ENCODE measurements around the gene CLEC7A. TPM values are rescaled to one million over a fixed set of nuclear protein-coding genes. Genes with fewer than 3 reads are reported as not detected.

Gene CLEC7A
- total RNA-seq, 2 donors from 2014 or later: 5.7 TPM; not detected in 1

DNA sequence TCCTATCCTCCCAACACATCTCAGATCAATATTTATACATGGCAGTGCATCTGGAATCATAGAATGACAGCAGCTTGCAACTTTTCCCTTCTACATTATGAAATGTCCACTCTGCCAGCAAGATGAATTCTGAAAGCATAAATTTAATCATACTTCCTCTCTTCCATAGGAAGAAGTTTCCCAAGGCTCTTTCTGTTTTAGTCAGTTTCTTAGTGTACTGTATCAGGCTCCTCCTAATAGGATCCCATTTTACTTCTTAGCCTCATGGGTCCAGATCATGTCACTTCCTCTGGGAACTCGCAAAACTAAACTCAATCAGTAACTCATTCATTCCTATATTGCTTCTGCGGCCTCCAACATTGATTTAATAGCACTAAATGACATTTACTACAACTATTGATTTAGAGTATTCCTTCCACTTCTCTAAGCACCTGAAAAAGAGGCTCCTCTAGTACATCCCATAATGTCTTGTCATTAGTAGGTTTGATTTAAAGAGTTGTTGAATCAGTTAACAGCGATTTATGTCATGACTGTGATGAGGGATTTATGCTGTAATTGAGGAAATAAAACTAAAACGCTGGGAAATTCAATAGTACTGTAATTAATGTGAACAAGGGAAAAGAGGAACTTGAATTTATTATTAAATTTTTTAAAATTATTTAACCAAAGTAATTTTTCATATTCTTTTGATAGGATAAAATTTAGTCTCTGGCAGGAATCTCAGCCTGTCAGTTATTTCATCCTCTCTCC lies 35.2 kb downstream of the CLEC7A start:
- no peaks in the 10 kb centered on the region for H3K9me3 ChIP-seq
- H3K4me3 ChIP-seq: no peak overlapping the region
- 41 to 51% methylated on average over 4 of the region's 4 CpGs for WGBS, 2 donors
- H3K27ac ChIP-seq: peak overlapping the region in 1 of 4 donors; percentile 37
- no peaks in the 10 kb centered on the region for H3K4me1 ChIP-seq
- no peaks in the 10 kb centered on the region for H3K36me3 ChIP-seq (replicated peaks in 1 of 2; ENCODE audit: insufficient read depth in 1 of 2, low read depth in 2 of 2)
- no peak for ATAC-seq
- H3K27me3 ChIP-seq: no peaks in the 10 kb centered on the region
- intact Hi-C loops (cut with DNase I): no loop called here
- TF ChIP-seq, protein P1, sequence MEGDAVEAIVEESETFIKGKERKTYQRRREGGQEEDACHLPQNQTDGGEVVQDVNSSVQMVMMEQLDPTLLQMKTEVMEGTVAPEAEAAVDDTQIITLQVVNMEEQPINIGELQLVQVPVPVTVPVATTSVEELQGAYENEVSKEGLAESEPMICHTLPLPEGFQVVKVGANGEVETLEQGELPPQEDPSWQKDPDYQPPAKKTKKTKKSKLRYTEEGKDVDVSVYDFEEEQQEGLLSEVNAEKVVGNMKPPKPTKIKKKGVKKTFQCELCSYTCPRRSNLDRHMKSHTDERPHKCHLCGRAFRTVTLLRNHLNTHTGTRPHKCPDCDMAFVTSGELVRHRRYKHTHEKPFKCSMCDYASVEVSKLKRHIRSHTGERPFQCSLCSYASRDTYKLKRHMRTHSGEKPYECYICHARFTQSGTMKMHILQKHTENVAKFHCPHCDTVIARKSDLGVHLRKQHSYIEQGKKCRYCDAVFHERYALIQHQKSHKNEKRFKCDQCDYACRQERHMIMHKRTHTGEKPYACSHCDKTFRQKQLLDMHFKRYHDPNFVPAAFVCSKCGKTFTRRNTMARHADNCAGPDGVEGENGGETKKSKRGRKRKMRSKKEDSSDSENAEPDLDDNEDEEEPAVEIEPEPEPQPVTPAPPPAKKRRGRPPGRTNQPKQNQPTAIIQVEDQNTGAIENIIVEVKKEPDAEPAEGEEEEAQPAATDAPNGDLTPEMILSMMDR (IDR thresholded peaks at IDR 0.05): no peak
- no peak for TF ChIP-seq POLR2A (IDR thresholded peaks at IDR 0.05)
- DNase-seq: no peak

DNA sequence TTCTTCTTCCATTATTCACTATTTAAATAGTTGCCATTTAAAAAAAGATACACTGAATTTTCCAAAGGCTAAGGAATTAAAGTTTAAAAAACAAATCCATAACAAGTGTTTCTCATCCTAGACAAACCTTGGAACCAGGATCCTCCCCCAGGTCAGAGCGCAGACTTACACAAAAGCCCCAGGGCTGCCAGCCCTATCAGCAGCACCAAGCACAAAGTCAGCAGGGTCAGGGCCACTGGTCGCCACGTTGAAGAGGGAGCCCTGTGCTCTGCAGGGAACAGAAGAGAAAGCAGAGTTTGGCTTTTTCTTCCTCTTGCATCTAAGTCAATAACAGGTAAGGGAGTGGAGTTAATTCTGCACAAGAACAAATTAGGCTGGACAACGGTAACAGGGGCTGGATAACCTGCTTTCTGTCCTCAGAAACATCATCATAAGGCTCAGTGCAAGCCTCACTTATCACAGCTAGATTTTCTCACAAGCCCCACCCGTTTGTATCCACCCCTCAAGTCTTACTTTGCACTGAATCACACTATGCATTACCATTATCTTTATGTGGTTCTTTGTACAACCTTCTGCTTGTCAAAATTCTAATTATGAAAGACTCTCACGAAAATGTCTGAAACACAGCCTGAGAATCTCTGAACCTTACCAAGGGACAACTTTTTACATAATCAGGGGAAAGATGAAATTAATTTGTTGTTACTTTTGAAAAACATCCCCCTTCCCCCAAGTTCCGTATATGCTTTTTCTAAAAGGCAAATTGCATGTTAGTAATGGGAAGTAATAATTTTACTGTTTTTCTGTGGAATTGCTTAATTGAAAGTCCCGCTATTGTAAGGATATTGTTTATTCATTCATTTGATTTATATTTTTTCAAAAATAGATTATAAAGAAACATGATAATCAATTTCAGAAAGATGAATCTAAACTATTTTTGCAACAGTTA lies 40.8 kb downstream of the CLEC7A start:
- no peaks in the 10 kb centered on the region for H3K27me3 ChIP-seq
- intact Hi-C loops (cut with DNase I): no loop called here
- TF ChIP-seq, protein P1 (IDR thresholded peaks at IDR 0.05): no peak
- TF ChIP-seq POLR2A (IDR thresholded peaks at IDR 0.05): no peak
- no peak overlapping the region for H3K4me3 ChIP-seq
- no peaks in the 10 kb centered on the region for H3K9me3 ChIP-seq
- no peak overlapping the region for H3K27ac ChIP-seq
- ATAC-seq: no peak
- H3K4me1 ChIP-seq: no peaks in the 10 kb centered on the region
- H3K36me3 ChIP-seq (replicated peaks in 1 of 2; ENCODE audit: insufficient read depth in 1 of 2, low read depth in 2 of 2): no peaks in the 10 kb centered on the region
- 36 to 45% methylated on average over 8 of the region's 8 CpGs for WGBS, 2 donors
- DNase-seq: no peak

DNA sequence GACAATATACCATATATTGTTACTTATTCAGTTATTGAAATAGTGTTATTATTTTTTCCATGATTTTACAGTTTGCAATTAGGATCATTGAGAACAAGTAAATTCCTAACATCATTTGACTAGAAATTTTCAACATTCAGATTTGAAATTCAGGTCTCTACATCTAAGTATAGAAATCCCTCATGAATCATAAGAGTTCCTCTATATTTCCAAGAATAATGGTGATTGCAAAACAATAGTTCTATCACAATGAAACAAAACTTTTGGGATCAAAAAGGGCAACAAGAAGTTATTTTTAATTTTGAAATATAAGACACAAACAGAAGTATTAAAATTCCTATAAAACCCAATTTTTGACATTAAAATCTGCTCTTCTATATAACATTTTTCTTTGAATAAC lies 42.0 kb downstream of the CLEC7A start:
- TF ChIP-seq POLR2A (IDR thresholded peaks at IDR 0.05): no peak
- Histone ChIP-seq H3K4me3 (no peak overlapping the region), H3K4me1 (no peaks in the 10 kb centered on the region), H3K27me3 (no peaks in the 10 kb centered on the region), H3K27ac (no peak overlapping the region), H3K36me3 (replicated peaks in 1 of 2; ENCODE audit: insufficient read depth in 1 of 2, low read depth in 2 of 2) (no peaks in the 10 kb centered on the region), H3K9me3 (no peaks in the 10 kb centered on the region)
- ATAC-seq: no peak
- intact Hi-C loops (cut with DNase I): no loop called here
- DNase-seq: no peak

DNA sequence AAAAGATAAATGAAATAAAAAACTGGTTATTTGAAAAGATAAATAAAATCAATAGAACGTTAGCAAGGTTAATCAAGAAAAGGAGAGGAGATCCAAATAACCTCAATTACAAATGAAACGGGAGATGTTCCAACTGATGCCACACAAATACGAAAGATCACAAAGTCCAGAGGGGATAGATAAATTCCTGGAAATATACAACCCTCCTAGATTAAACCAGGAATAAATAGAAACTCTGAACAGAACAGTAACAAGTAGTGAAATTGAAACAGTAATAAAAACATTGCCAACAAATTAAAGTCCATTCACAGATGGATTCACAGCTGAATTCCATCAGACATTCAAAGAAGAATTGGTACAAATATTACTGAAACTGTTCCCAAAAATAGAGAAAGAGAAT lies 43.6 kb downstream of the CLEC7A start:
- no peaks in the 10 kb centered on the region for H3K4me1 ChIP-seq
- no peaks in the 10 kb centered on the region for H3K36me3 ChIP-seq (replicated peaks in 1 of 2; ENCODE audit: insufficient read depth in 1 of 2, low read depth in 2 of 2)
- 49 to 60% methylated on average over 3 of the region's 3 CpGs for WGBS, 2 donors
- H3K4me3 ChIP-seq: no peak overlapping the region
- H3K9me3 ChIP-seq: no peaks in the 10 kb centered on the region
- ATAC-seq: no peak
- H3K27me3 ChIP-seq: no peaks in the 10 kb centered on the region
- intact Hi-C loops (cut with DNase I): no loop called here
- no peak overlapping the region for H3K27ac ChIP-seq
- DNase-seq: no peak
- TF ChIP-seq POLR2A (IDR thresholded peaks at IDR 0.05): no peak
- TF ChIP-seq, protein P1 (IDR thresholded peaks at IDR 0.05): no peak

DNA sequence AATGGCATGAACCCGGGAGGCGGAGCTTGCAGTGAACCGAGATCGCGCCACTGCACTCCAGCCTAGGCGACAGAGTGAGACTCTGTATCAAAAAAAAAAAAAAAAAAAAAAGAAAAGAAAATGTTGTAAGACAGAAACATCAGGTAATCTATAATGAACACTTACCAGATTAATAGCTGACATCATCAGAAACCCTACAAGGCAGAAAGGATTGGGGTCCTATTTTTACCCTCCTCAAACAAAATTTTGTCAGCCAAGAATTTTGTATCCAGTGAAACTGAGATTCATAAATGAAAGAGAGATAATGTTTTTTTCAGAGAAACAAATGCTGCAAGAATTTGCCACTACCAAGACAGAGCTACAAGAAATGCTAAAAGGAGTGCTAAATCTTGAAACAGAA lies 45.3 kb downstream of the CLEC7A start:
- intact Hi-C loops (cut with DNase I): no loop called here
- WGBS, 2 donors: 69 to 78% methylated on average over 6 of the region's 6 CpGs
- H3K4me1 ChIP-seq: no peaks in the 10 kb centered on the region
- no peak for ATAC-seq
- H3K27ac ChIP-seq: no peak overlapping the region
- no peaks in the 10 kb centered on the region for H3K27me3 ChIP-seq
- no peaks in the 10 kb centered on the region for H3K9me3 ChIP-seq
- TF ChIP-seq POLR2A (IDR thresholded peaks at IDR 0.05): no peak
- TF ChIP-seq, protein P1 (IDR thresholded peaks at IDR 0.05): no peak
- no peak for DNase-seq
- no peak overlapping the region for H3K4me3 ChIP-seq
- H3K36me3 ChIP-seq (replicated peaks in 1 of 2; ENCODE audit: insufficient read depth in 1 of 2, low read depth in 2 of 2): no peaks in the 10 kb centered on the region
